Mesendoderm (in vitro differentiated cells): ENCODE data around the gene IQSEC1.

Experiments
- DNase-seq: peaks from one replicate; pipeline ENCODE4 v3.0.0; 2013
- H2AK5ac ChIP-seq: 2 replicates; pipeline ENCODE4 v1.6.1; 2013; ENCODE audit warnings: low read length, inconsistent platforms
- H2BK120ac ChIP-seq: 2 replicates; pipeline ENCODE4 v1.6.1; 2013; ENCODE audit warnings: low read depth, mild to moderate bottlenecking, low read length, moderate library complexity, mixed read lengths
- H2BK15ac ChIP-seq: replicated peaks from 2 replicates; pipeline ENCODE4 v1.6.1; 2013; ENCODE audit warnings: low read depth, mild to moderate bottlenecking, moderate library complexity
- H2BK5ac ChIP-seq: 2 replicates; pipeline ENCODE4 v1.6.1; 2013; ENCODE audit warnings: low read length, inconsistent platforms
- H3K18ac ChIP-seq: 2 replicates; pipeline ENCODE4 v1.6.1; 2013; ENCODE audit warnings: mild to moderate bottlenecking, low read length, mixed read lengths
- H3K23ac ChIP-seq: one replicate; pipeline ENCODE4 v1.6.1; 2013; ENCODE audit warnings: low read length
- H3K27ac ChIP-seq: 2 replicates; pipeline ENCODE4 v1.5.1; 2013; ENCODE audit warnings: low read depth, mild to moderate bottlenecking, inconsistent platforms, low read length, moderate library complexity
- H3K27me3 ChIP-seq: 2 replicates; pipeline ENCODE4 v1.6.1; 2013; ENCODE audit warnings: low read length, control low read depth, mild to moderate bottlenecking, inconsistent platforms; ENCODE audit not compliant: insufficient read depth, poor library complexity
- H3K36me3 ChIP-seq: 2 replicates; pipeline ENCODE4 v1.6.1; 2013; ENCODE audit warnings: low read length, inconsistent platforms; ENCODE audit not compliant: control insufficient read depth, insufficient read depth
- H3K4ac ChIP-seq: one replicate; pipeline ENCODE4 v1.6.1; 2013; ENCODE audit warnings: low read depth, mild to moderate bottlenecking, low read length, moderate library complexity
- H3K4me1 ChIP-seq: 2 replicates; pipeline ENCODE4 v1.6.1; 2013; ENCODE audit warnings: low read depth, low read length, inconsistent platforms; ENCODE audit not compliant: control insufficient read depth
- H3K4me2 ChIP-seq: 2 replicates; pipeline ENCODE4 v1.6.1; 2013; ENCODE audit warnings: low read length
- H3K4me3 ChIP-seq: 2 replicates; pipeline ENCODE4 v1.5.1; 2013; ENCODE audit warnings: mild to moderate bottlenecking, low read length
- H3K56ac ChIP-seq: one replicate; pipeline ENCODE4 v1.6.1; 2013; ENCODE audit warnings: low read length
- H3K79me1 ChIP-seq: 2 replicates; pipeline ENCODE4 v1.6.1; 2013; ENCODE audit warnings: low read length, inconsistent platforms
- H3K79me2 ChIP-seq: 2 replicates; pipeline ENCODE4 v1.6.1; 2013; ENCODE audit warnings: mild to moderate bottlenecking, low read length; ENCODE audit not compliant: control insufficient read depth, insufficient read depth
- H3K9ac ChIP-seq: 2 replicates; pipeline ENCODE4 v1.6.1; 2013; ENCODE audit warnings: low read length, inconsistent platforms
- H4K5ac ChIP-seq: one replicate; pipeline ENCODE4 v1.6.1; 2013; ENCODE audit warnings: low read length
- H4K8ac ChIP-seq: one replicate; pipeline ENCODE4 v1.6.1; 2013; ENCODE audit warnings: low read depth, mild to moderate bottlenecking, control low read depth, low read length, moderate library complexity
- WGBS: extraction: QIAGEN DNeasy Blood & Tissue Kit; methylation state at CpG from one replicate; pipeline ENCODE4 v1.1.7; 2013; ENCODE audit warnings: low lambda C conversion rate, missing lambda C conversion rate; ENCODE audit not compliant: insufficient coverage; ENCODE audit errors: extremely low coverage; 5-methylcytosine and 5-hydroxymethylcytosine counted together

The IQSEC1 gene

GRCh38 chr3:12908136-12908730 is 165.0 kb downstream of the IQSEC1 start:
- Histone ChIP-seq H3K27ac (no peak overlapping the region), H3K4me1 (no peaks in the 10 kb centered on the region), H3K79me1 (no peaks in the 10 kb centered on the region), H3K23ac (no peak overlapping the region), H3K4me2 (no peak overlapping the region), H3K79me2 (no peaks in the 10 kb centered on the region), H3K9ac (no peak overlapping the region), H3K27me3 (no peaks in the 10 kb centered on the region), H3K36me3 (no peaks in the 10 kb centered on the region), H2AK5ac (no peak overlapping the region), H3K4me3 (no peak overlapping the region), H3K56ac (no peak overlapping the region), H3K18ac (no peak overlapping the region), H2BK120ac (no peak overlapping the region), H4K5ac (no peak overlapping the region), H3K4ac (no peak overlapping the region), H4K8ac (no peak overlapping the region), H2BK5ac (no peak overlapping the region), H2BK15ac (no peak overlapping the region)
- no peak for DNase-seq
- WGBS: no CpG with 5 or more reads among the region's 28 CpGs

- no CpG with 5 or more reads among the region's 18 CpGs for WGBS
- Histone ChIP-seq H3K4me1 (no peaks in the 10 kb centered on the region), H2BK120ac (no peak overlapping the region), H3K4ac (no peak overlapping the region), H3K27ac (no peak overlapping the region), H4K8ac (no peak overlapping the region), H3K18ac (no peak overlapping the region), H3K4me3 (no peak overlapping the region), H3K56ac (no peak overlapping the region), H3K79me1 (no peaks in the 10 kb centered on the region), H3K9ac (no peak overlapping the region), H3K79me2 (no peaks in the 10 kb centered on the region), H2AK5ac (no peak overlapping the region), H3K36me3 (no peaks in the 10 kb centered on the region), H3K4me2 (no peak overlapping the region), H3K27me3 (no peaks in the 10 kb centered on the region), H4K5ac (no peak overlapping the region), H3K23ac (no peak overlapping the region), H2BK15ac (no peak overlapping the region), H2BK5ac (no peak overlapping the region)
- no peak for DNase-seq
Observed at GRCh38 chr3:12907729-12908128, 165.5 kb downstream of the IQSEC1 start.

- Histone ChIP-seq H3K18ac (no peak overlapping the region), H3K4me3 (no peak overlapping the region), H3K4ac (no peak overlapping the region), H2BK120ac (no peak overlapping the region), H3K9ac (no peak overlapping the region), H2BK5ac (no peak overlapping the region), H2AK5ac (no peak overlapping the region), H3K23ac (no peak overlapping the region), H3K79me2 (no peaks in the 10 kb centered on the region), H4K5ac (no peak overlapping the region), H3K56ac (no peak overlapping the region), H4K8ac (no peak overlapping the region), H2BK15ac (no peak overlapping the region), H3K27me3 (no peaks in the 10 kb centered on the region), H3K79me1 (no peaks in the 10 kb centered on the region), H3K4me2 (no peak overlapping the region), H3K36me3 (no peaks in the 10 kb centered on the region), H3K4me1 (no peaks in the 10 kb centered on the region), H3K27ac (no peak overlapping the region)
- DNase-seq: no peak
- WGBS: no CpG with 5 or more reads among the region's 16 CpGs
Observed at GRCh38 chr3:12907296-12907695, 165.9 kb downstream of the IQSEC1 start.

- no peaks in the 10 kb centered on the region for H3K36me3 ChIP-seq
- no peak overlapping the region for H2AK5ac ChIP-seq
- no peak overlapping the region for H3K4me2 ChIP-seq
- no peak overlapping the region for H3K9ac ChIP-seq
- no peak overlapping the region for H3K23ac ChIP-seq
- H3K27me3 ChIP-seq: no peaks in the 10 kb centered on the region
- no peak overlapping the region for H2BK15ac ChIP-seq
- no peak overlapping the region for H2BK120ac ChIP-seq
- H3K4me1 ChIP-seq: no peaks in the 10 kb centered on the region
- H3K27ac ChIP-seq: no peak overlapping the region
- no peak overlapping the region for H4K8ac ChIP-seq
- no peak for DNase-seq
- no CpG with 5 or more reads among the region's 5 CpGs for WGBS
- H3K79me2 ChIP-seq: no peaks in the 10 kb centered on the region
- no peak overlapping the region for H3K4me3 ChIP-seq
- no peak overlapping the region for H3K18ac ChIP-seq
- H4K5ac ChIP-seq: no peak overlapping the region
- no peak overlapping the region for H3K4ac ChIP-seq
- no peak overlapping the region for H3K56ac ChIP-seq
- no peak overlapping the region for H2BK5ac ChIP-seq
- H3K79me1 ChIP-seq: no peaks in the 10 kb centered on the region
Observed at GRCh38 chr3:12906916-12907290, 166.3 kb downstream of the IQSEC1 start.

- H3K23ac ChIP-seq: no peak overlapping the region
- H3K4ac ChIP-seq: no peak overlapping the region
- no peaks in the 10 kb centered on the region for H3K27me3 ChIP-seq
- no peak overlapping the region for H3K18ac ChIP-seq
- H3K4me3 ChIP-seq: no peak overlapping the region
- H2AK5ac ChIP-seq: no peak overlapping the region
- no peak overlapping the region for H4K5ac ChIP-seq
- no peak overlapping the region for H2BK120ac ChIP-seq
- no peak overlapping the region for H2BK15ac ChIP-seq
- no peak overlapping the region for H3K4me2 ChIP-seq
- no peaks in the 10 kb centered on the region for H3K36me3 ChIP-seq
- no peaks in the 10 kb centered on the region for H3K4me1 ChIP-seq
- no peaks in the 10 kb centered on the region for H3K79me1 ChIP-seq
- H3K9ac ChIP-seq: no peak overlapping the region
- no peak overlapping the region for H4K8ac ChIP-seq
- H3K27ac ChIP-seq: no peak overlapping the region
- H2BK5ac ChIP-seq: no peak overlapping the region
- WGBS: no CpG with 5 or more reads among the region's 20 CpGs
- no peaks in the 10 kb centered on the region for H3K79me2 ChIP-seq
- no peak for DNase-seq
- H3K56ac ChIP-seq: no peak overlapping the region
Observed at GRCh38 chr3:12906141-12906915, 166.9 kb downstream of the IQSEC1 start.
